GM04504 (cell line): ENCODE data around the gene REELD1.

Source experiments
- DNase-seq: peaks from one replicate; pipeline ENCODE4 v3.0.0-alpha.2; 2012; ENCODE audit warnings: low read depth

The REELD1 gene

DNA sequence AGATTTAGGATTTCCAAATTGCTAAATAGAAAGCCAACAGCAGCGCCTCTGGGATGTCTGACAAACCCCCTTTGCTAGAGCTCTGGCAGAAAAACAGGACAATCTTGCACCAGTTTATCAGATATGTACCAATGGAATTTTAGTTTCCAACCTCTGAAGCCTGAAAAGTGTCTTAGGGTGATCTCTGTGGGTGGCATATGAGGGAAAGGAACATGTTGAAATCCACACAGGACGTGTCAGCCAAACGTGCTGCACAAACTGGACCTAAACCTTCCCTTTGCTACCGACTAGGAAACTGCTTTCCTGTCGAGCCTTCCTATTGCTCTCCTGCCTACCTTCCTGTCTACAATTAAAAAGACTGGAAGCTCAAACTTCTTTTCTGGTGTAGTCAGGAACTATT is 53.5 kb downstream of the REELD1 start:
- DNase-seq: no peak

DNA sequence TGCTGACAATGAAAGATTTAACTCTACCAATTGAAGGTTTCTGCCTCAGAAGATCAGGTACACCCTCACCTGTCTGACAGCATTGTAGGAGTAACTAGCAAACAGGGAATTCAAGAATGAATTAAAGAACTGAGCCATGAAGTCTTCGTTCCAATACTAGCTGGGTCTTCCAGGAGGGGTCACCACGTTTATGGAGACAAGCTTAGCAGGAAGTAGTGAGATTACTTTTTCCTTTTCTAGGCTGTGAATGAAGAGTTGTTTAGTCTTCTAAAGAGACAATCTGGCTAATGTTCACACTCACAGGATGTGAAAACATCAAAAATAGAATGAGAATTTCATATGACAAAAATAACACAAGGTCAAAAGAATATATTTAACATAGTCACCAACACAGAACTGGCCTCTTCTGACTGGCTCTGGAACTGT is 54.9 kb downstream of the REELD1 start:
- DNase-seq: no peak

DNA sequence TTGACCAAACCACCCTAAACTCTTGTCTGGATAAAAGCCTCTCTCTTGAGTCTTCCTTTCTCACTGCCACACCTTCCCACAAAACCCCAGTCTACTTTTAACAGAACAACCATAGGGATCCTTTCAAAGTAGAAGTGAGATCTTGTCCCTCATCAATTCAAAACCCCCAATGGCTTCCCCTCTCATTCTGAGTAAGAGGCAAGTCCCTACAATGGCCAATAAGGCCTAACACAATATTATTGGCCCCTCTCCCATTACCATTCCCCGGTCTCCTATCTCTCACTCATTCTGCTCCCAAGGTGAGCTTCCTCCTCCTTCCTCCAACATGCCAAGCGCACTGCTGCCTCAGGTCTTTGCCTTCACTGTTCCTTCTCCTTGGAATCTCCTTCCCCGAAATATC is 57.1 kb downstream of the REELD1 start:
- DNase-seq: no peak

DNA sequence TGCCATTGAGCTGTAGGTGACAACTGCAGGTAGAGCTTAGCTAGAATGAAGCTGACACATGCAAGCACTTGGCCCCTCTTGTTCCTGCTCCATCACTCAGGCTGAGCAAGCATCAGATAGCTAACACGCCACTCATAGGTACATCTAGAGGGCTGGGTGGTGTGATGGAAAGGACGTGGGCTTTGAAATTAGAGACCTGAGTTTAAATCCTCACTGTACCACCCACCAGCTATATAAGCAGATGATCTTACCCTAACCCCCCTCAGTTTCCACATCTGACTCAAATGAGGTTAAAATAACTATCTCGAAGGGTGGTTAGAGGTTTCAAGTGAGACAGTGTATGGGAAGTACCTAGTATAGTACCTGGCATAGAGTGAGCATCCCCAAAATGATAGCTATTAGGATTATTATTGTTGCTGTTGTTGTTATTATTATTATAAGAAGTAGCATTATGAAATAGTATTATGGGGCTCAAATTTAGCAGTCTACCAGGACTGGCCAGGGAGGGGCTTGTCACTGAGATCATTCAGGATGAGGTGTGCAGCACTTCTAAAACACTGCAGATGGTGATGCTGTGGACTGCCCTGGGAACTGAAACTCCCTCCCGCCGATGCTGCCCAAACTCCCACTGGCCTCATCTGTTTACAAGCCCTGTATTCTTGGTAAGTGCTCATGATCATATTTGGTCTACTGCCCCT is 59.0 kb downstream of the REELD1 start:
- DNase-seq: no peak

- no peak for DNase-seq
Measured at GRCh38 chr4:146274774-146275173, 60.4 kb downstream of the REELD1 start.

DNA sequence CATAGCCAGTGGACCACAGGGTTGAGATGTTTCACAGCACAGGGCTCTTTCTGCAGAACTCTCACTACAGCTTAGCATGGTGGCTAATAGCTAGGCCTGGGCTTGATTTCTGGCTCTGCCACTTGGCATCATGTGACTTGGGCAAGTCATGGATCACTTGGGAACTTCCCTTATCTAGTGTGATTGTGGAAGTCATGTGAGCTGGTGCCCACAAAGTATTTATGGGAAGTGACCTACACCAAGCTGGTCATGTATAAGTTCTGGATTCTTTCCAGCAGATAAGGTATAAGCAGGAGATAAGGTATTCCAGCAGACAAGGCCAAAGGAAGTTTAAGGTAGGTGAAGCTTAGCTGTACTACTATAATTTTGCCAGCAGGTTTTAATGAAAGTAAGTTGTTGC is 61.0 kb downstream of the REELD1 start:
- DNase-seq: no peak

DNA sequence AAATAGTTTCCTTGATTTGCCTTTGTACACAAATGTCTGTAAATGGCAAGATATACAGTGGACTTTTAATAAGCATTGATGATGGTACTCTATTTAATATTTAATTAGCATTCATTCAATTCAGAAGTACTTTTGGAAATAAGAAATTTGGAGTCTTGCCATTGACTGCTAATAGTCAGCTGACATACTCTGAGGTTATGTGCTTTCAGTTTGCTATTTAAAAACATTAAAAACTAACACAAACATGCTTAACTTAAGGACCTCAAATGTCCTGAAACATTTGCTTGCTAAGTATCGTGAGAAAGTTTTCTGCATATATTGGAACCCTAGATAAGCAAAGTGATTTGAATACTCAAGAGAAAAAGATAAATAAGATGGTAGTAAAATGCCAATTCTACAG is 64.6 kb downstream of the REELD1 start:
- DNase-seq: no peak
